Suprapubic skin (tissue), 4 donors: Measurements from ENCODE around the gene BEST4.

Experiments used
- CTCF ChIP-seq, 2 donors: fragments of 200-600 bp in 1 of 2; fragments of 450-650 bp in 1 of 2; sonication (generic) in 1 of 2; IDR thresholded peaks; one replicate each; pipeline ENCODE4 v1.5.1; 2016 to 2019; ENCODE audit warnings: antibody characterized with exemption in 2 of 2, mild to moderate bottlenecking in 1 of 2, moderate library complexity in 1 of 2
- POLR2A ChIP-seq, 2 donors: fragments of 450-650 bp; IDR thresholded peaks; one replicate each; pipeline ENCODE4 v1.6.1; 2017; ENCODE audit warnings: antibody characterized with exemption in 2 of 2, mild to moderate bottlenecking in 2 of 2, moderate library complexity in 2 of 2
- POLR2AphosphoS5 ChIP-seq, 3 donors: sonication (generic); formaldehyde crosslinking; IDR thresholded peaks; one replicate each; pipeline ENCODE4 v1.6.1; 2017; ENCODE audit warnings: antibody characterized with exemption in 3 of 3

GRCh38 chr1:44775078-44775929, 12.7 kb downstream of the BEST4 start, which contains the start of gene RPS8:
- TF ChIP-seq CTCF (IDR thresholded peaks at IDR 0.05) (no peak), POLR2A (IDR thresholded peaks at IDR 0.05) (peak in 1 of 2 donors; percentile 95), POLR2AphosphoS5 (IDR thresholded peaks at IDR 0.05) (peak; percentile 89 to 94 (median 91))
